NCI-H524 (cell line): ENCODE measurements around the gene YBEY.

ENCODE experiments used
- DNase-seq, 2 experiments: peaks; one replicate each; lab custom pipeline; 2025; lab: John Stamatoyannopoulos, UW

Gene YBEY

GRCh38 chr21:46264690-46265144 is 21.4 kb upstream of the YBEY start:
- no peak for DNase-seq

- no peak for DNase-seq
Measured at GRCh38 chr21:46265736-46266525, 20.2 kb upstream of the YBEY start.

GRCh38 chr21:46266946-46267345 is 19.2 kb upstream of the YBEY start:
- DNase-seq, result no peak

GRCh38 chr21:46268371-46268770 is 17.8 kb upstream of the YBEY start:
- DNase-seq, result no peak

- no peak for DNase-seq
Measured at GRCh38 chr21:46269466-46269865, 16.7 kb upstream of the YBEY start.

GRCh38 chr21:46273341-46273740 is 12.8 kb upstream of the YBEY start:
- DNase-seq, result no peak

GRCh38 chr21:46274797-46275390 is 11.2 kb upstream of the YBEY start:
- no peak for DNase-seq

- DNase-seq, result no peak
Measured at GRCh38 chr21:46284077-46284644, 2.0 kb upstream of the YBEY start.

- DNase-seq, result no peak
Measured at GRCh38 chr21:46284733-46285132, 1.4 kb upstream of the YBEY start.

GRCh38 chr21:46285206-46285661 is 908 bp upstream of the YBEY start, which contains the start of gene MCM3AP:
TSS of gene MCM3AP (minus strand) at chr21:46285611. CDS start at chr21:46285286, 325 bp downstream.
- no peak for DNase-seq

- DNase-seq, result no peak
Measured at GRCh38 chr21:46286648-46287002, 483 bp downstream of the YBEY start.

- DNase-seq, result no peak
Measured at GRCh38 chr21:46287541-46287940, 1.4 kb downstream of the YBEY start.

GRCh38 chr21:46289655-46290179 is 3.6 kb downstream of the YBEY start:
- DNase-seq, result no peak

GRCh38 chr21:46291561-46291960 is 5.4 kb downstream of the YBEY start:
- DNase-seq, result no peak

- no peak for DNase-seq
Measured at GRCh38 chr21:46294647-46295176, 8.6 kb downstream of the YBEY start.

- no peak for DNase-seq
Measured at GRCh38 chr21:46295177-46295770, 9.1 kb downstream of the YBEY start.

GRCh38 chr21:46295996-46296752 is 10.0 kb downstream of the YBEY start:
- DNase-seq, result no peak

- no peak for DNase-seq
Measured at GRCh38 chr21:46297338-46298271, 11.5 kb downstream of the YBEY start.

GRCh38 chr21:46299167-46299566 is 13.0 kb downstream of the YBEY start:
- DNase-seq, result no peak

GRCh38 chr21:46301759-46302158 is 15.6 kb downstream of the YBEY start:
- DNase-seq, result no peak
